GM15510 (cell line): ENCODE results near the gene ILRUN.

Source experiments
- POLR2A ChIP-seq: IDR thresholded peaks from 3 replicates; pipeline ENCODE4 v1.6.1; 2011; ENCODE audit warnings: borderline replicate concordance; ENCODE audit not compliant: insufficient read length; ENCODE audit errors: extremely low read depth

Gene ILRUN

GRCh38 chr6:34696739-34697543 is at the start of gene ILRUN:
TSS of gene ILRUN (minus strand) at chr6:34696767. CDS start at chr6:34696603, 164 bp downstream.
- TF ChIP-seq POLR2A, result peak; percentile 53

- TF ChIP-seq POLR2A, result no peak
These were observed 48.9 kb upstream of the ILRUN start for GRCh38 chr6:34745277-34746103.

- TF ChIP-seq POLR2A, result no peak
These were observed 47.2 kb upstream of the ILRUN start for GRCh38 chr6:34743625-34744293.

- TF ChIP-seq POLR2A, result no peak
These were observed 45.5 kb upstream of the ILRUN start for GRCh38 chr6:34742094-34742493.

- no peak for TF ChIP-seq POLR2A
These were observed 40.3 kb upstream of the ILRUN start for GRCh38 chr6:34736823-34737222.

GRCh38 chr6:34731393-34732060 is 35.0 kb upstream of the ILRUN start:
- no peak for TF ChIP-seq POLR2A

- TF ChIP-seq POLR2A, result no peak
These were observed 33.3 kb upstream of the ILRUN start for GRCh38 chr6:34729631-34730470.

- TF ChIP-seq POLR2A, result no peak
These were observed 29.5 kb upstream of the ILRUN start for GRCh38 chr6:34726055-34726454.

- TF ChIP-seq POLR2A, result no peak
These were observed 26.6 kb upstream of the ILRUN start for GRCh38 chr6:34723203-34723602.

GRCh38 chr6:34722451-34722850 is 25.9 kb upstream of the ILRUN start:
- TF ChIP-seq POLR2A, result no peak

- no peak for TF ChIP-seq POLR2A
These were observed 22.4 kb upstream of the ILRUN start for GRCh38 chr6:34718976-34719375.

- no peak for TF ChIP-seq POLR2A
These were observed 20.9 kb upstream of the ILRUN start for GRCh38 chr6:34717466-34717865.

- TF ChIP-seq POLR2A, result no peak
These were observed 18.1 kb upstream of the ILRUN start for GRCh38 chr6:34714663-34715062.

- TF ChIP-seq POLR2A, result no peak
These were observed 12.8 kb upstream of the ILRUN start for GRCh38 chr6:34709386-34709785.
